ENCODE results near the gene ALX3. TPM values are rescaled to one million over a fixed set of nuclear protein-coding genes. Genes with fewer than 3 reads are reported as not detected.

ALX3 gene
- total RNA-seq, 1 experiment from 2014 or later, result 0.15 TPM

- TF ChIP-seq TEAD1 (CRISPR knock-in tag; IDR thresholded peaks at IDR 0.05) (no peak), CTCF (IDR thresholded peaks at IDR 0.05) (no peak), ZNF671 (CRISPR knock-in tag; IDR thresholded peaks at IDR 0.05) (no peak)
These were observed 20.5 kb downstream of the ALX3 start (continued) for GRCh38 chr1:110049801-110050601.

- H3K36me3 Mint-ChIP-seq, result peaks cover 79% of the 10 kb centered on the region
- TF ChIP-seq ZNF263 (CRISPR knock-in tag; IDR thresholded peaks at IDR 0.05; ENCODE audit: low read depth), result no peak
- TF ChIP-seq SOX15 (CRISPR knock-in tag; IDR thresholded peaks at IDR 0.05), result no peak
- no peak for TF ChIP-seq ZNF512 (CRISPR knock-in tag; IDR thresholded peaks at IDR 0.05; ENCODE audit: borderline replicate concordance)
- no peak for TF ChIP-seq CDX4 (CRISPR knock-in tag; IDR thresholded peaks at IDR 0.05; ENCODE audit: borderline replicate concordance)
- no peak for TF ChIP-seq USF2 (CRISPR knock-in tag; IDR thresholded peaks at IDR 0.05)
- no peak for TF ChIP-seq JUN (CRISPR knock-in tag; IDR thresholded peaks at IDR 0.05)
- H3K4me3 Mint-ChIP-seq, result no peak overlapping the region
- ATAC-seq (no peak), DNase-seq (ENCODE audit: low spot score) (no peak)
- ChIA-PET POLR2A (no interaction called here), CTCF (interaction anchor here (2.3 to 3.6 kb wide), 2 partner anchors 12 to 19 kb away, joined by 8 to 31 read pairs; no protein-coding TSS in a partner anchor)
- no peak overlapping the region for H3K27ac Mint-ChIP-seq
- no peaks in the 10 kb centered on the region for H3K27me3 Mint-ChIP-seq (ENCODE audit: low read depth)
- no peaks in the 10 kb centered on the region for H3K4me1 Mint-ChIP-seq
- no peaks in the 10 kb centered on the region for H3K9me3 Mint-ChIP-seq
These were observed 21.4 kb downstream of the ALX3 start for GRCh38 chr1:110048923-110049601.

GRCh38 chr1:110048240-110048639 lies 22.2 kb downstream of the ALX3 start:
- Mint-ChIP-seq H3K4me3 (no peak overlapping the region), H3K4me1 (no peaks in the 10 kb centered on the region), H3K27me3 (ENCODE audit: low read depth) (no peaks in the 10 kb centered on the region), H3K36me3 (peaks cover 79% of the 10 kb centered on the region), H3K27ac (no peak overlapping the region), H3K9me3 (no peaks in the 10 kb centered on the region)
- CTCF ChIA-PET, result interaction anchor here (1.5 kb wide), 1 partner anchor 18 kb away, joined by 7 read pairs; no protein-coding TSS in a partner anchor
- DNase-seq (ENCODE audit: low spot score), result no peak
- no peak for ATAC-seq
- POLR2A ChIA-PET, result no interaction called here
- TF ChIP-seq CBFB (CRISPR knock-in tag; IDR thresholded peaks at IDR 0.05; ENCODE audit: low read depth) (no peak), GABPB1 (CRISPR knock-in tag; IDR thresholded peaks at IDR 0.05) (no peak), ZNF396 (CRISPR knock-in tag; IDR thresholded peaks at IDR 0.05; ENCODE audit: borderline replicate concordance) (no peak), PRRX2 (CRISPR knock-in tag; IDR thresholded peaks at IDR 0.05) (no peak), CDX4 (CRISPR knock-in tag; IDR thresholded peaks at IDR 0.05; ENCODE audit: borderline replicate concordance) (no peak), FOXJ3 (CRISPR knock-in tag; IDR thresholded peaks at IDR 0.05; ENCODE audit: borderline replicate concordance) (no peak), ATF3 (CRISPR knock-in tag; conservative IDR thresholded peaks at IDR 0.05) (no peak), ZBTB43 (CRISPR knock-in tag; IDR thresholded peaks at IDR 0.05) (no peak), AFF4 (CRISPR knock-in tag; IDR thresholded peaks at IDR 0.05; ENCODE audit: borderline replicate concordance) (no peak), RORB (CRISPR knock-in tag; IDR thresholded peaks at IDR 0.05) (no peak)

Data from WTC11 (cell line).